GM21528 (cell line): ENCODE measurements around the gene ARHGAP21.

Experiments used
- ATAC-seq: cut with Tn5 transposase; IDR thresholded peaks from one replicate; pipeline ENCODE4 v1.9.1; 2021; ENCODE audit warnings: mild to moderate bottlenecking, moderate library complexity; ENCODE audit not compliant: unreplicated experiment, low FRiP score

ARHGAP21 gene

DNA sequence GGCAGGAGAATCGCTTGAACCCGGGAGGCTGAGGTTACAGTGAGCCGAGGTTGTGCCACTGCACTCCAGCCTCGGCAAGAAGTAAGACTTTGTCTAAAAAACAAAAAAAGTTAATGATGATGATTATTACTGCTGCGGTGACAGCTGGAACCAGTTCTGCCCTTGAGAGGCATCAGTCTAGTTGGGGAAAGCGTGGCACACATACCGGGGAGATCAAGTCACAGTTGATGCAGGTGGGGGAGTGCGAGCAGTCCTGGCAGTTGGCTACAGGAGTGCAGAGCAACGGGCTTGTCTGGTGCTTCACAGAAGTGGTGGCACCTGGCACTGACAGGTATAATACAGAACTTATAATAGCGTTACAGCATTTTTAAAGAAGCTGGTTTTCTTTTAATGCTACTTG lies 173.0 kb downstream of the ARHGAP21 start:
- no peak for ATAC-seq

DNA sequence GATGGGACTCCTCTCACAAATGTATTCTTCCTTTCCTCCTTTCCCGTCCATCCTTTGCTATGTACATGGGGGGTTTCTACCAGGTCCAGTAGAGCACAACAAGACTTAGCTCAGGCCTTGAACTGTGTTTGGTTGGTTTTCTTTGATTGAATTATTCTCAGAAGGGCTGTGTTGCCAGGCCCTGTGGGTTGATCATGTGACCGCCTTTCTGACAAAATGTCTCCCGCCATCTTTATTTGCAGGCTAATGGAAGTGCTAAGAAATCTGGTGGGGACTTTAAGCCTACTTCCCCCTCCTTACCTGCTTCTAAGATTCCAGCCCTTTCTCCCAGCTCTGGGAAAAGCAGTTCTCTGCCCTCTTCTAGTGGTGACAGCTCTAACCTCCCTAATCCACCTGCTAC lies 178.1 kb downstream of the ARHGAP21 start:
- no peak for ATAC-seq

DNA sequence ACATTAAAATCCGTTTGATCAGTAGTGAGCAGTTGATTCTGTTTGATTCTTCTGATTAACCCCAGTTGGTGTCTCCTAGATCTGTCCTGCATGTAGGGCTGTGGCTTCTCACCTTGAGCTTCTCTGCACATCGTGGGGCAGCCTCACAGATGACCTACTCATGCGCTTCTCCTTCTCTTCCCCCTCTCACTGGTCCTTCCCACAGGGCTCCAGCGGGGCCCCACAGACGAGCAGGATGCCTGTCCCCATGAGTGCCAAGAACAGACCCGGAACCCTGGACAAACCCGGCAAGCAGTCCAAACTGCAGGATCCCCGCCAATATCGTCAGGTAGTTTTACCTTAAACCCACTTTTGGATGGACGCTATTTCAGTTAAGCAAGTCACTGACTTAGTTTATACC lies 178.9 kb downstream of the ARHGAP21 start:
- ATAC-seq: no peak

DNA sequence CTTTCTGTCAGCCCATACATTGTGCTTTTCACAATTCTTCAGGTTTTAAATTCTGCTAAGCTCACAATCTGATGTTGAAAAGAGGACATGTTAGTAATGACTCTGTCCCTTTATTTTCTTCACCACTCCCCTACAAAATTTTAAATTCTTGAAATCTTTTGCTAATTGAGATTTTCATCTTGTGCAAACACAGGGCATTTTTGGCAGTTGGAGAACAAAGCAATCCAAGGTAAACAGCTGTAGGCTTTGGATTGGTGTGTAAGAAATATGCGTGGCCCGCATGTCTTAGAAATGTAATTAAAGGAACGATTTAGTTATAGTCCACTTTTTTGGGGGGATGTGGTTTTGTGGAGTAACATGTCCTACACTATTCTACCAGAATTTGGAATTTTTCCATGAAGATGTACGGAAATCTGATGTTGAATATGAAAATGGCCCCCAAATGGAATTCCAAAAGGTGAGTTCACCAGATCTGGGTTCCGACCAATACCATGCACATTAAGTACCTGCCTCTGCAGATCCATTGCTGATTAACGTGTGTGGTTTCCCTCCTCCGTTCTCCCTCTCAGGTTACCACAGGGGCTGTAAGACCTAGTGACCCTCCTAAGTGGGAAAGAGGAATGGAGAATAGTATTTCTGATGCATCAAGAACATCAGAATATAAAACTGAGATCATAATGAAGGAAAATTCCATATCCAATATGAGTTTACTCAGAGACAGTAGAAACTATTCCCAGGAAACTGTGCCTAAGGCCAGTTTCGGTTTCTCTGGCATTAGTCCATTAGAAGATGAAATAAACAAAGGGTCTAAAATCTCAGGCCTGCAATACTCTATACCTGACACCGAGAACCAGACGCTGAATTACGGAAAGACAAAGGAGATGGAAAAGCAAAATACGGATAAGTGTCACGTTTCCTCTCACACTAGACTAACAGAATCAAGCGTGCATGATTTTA lies 181.1 kb downstream of the ARHGAP21 start:
- no peak for ATAC-seq

DNA sequence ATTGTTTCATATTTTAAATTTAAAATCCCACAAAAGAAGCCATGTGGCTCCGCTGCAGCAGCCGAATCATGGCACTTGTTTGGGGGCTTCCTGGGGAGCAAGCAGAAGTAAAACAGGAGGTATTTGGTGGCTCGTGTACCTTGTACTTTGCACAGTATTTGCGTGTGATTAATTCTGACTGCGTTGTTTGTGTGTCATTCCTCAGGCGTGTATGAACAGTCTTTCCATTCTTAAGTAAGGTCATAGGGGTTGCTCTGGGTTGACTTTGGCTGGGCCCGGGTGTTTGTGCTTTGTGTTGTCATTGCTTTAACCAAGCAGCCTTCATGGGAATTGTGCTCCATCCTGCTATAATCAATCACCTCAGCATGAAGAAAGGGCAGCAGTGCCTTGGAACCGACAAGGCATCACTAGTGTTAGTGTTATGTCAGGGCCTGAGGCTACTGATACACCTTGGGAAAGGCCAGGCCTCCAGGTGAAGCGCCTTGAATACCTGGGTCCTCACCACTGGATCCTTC lies 182.4 kb downstream of the ARHGAP21 start:
- ATAC-seq: no peak

DNA sequence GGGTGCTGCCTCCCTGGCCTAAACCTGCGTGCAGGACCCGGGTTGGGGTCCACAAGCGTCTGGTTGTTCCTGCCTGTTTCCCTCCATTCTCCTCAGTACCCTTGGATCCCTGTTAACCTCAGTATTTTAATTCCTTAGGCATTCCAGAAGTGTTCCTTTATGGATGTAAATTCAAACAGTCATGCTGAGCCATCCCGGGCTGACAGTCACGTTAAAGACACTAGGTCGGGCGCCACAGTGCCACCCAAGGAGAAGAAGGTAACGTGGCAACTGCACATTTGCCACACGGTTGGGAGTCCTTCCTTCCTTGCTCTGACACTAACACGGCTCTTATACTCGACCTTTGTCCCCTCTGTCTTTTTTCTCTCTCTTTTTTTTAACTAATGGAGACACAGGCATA lies 187.1 kb downstream of the ARHGAP21 start:
- no peak for ATAC-seq

DNA sequence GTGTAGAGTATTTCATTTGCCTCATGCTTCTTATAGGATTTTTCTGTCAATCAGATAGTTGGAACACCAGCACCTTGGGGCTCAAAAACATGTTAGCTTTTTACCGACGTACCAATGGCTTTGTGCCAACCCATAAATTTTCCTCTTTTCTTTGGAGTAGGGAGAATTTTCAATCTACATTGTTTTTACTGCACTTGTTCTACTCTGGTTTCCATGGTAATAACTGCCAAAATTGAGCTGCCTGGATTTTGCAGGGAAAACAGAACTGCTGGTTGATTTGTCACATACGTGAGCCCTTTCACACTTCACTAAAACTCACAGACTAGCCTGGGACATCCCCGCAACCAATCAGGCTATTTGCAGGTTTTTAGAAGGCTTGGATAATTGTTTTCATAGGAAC lies 189.7 kb downstream of the ARHGAP21 start:
- no peak for ATAC-seq
